Fibroblast of the aortic adventitia (primary cell): ENCODE data around the gene UBL7. TPM values are rescaled to one million over a fixed set of nuclear protein-coding genes. Genes with fewer than 3 reads are reported as not detected.

ENCODE experiments used
- DNase-seq: peaks from one replicate; pipeline ENCODE4 v3.0.0-alpha.2; 2010; ENCODE audit warnings: low read depth
- H3K4me3 ChIP-seq: 2 replicates; pipeline ENCODE4 v1.5.1; 2011; ENCODE audit warnings: low read depth, mild to moderate bottlenecking, control low read depth, low read length, moderate library complexity
- total RNA-seq: library from RNA; depleted of rRNA; stranded (reverse); fragments of >200 nt; gene quantifications from 2 replicates; pipeline ENCODE4 v1.2.3, GENCODE V29; 2012; ENCODE audit warnings: low replicate concordance
- TF ChIP-seq, protein P1 (sequence below): IDR thresholded peaks from 2 replicates; pipeline ENCODE4 v1.5.1; 2011; ENCODE audit warnings: mild to moderate bottlenecking, low read length, control low read depth, inconsistent platforms; ENCODE audit not compliant: insufficient read depth

UBL7 gene
- total RNA-seq, 1 donor, result 50.3 TPM

DNA sequence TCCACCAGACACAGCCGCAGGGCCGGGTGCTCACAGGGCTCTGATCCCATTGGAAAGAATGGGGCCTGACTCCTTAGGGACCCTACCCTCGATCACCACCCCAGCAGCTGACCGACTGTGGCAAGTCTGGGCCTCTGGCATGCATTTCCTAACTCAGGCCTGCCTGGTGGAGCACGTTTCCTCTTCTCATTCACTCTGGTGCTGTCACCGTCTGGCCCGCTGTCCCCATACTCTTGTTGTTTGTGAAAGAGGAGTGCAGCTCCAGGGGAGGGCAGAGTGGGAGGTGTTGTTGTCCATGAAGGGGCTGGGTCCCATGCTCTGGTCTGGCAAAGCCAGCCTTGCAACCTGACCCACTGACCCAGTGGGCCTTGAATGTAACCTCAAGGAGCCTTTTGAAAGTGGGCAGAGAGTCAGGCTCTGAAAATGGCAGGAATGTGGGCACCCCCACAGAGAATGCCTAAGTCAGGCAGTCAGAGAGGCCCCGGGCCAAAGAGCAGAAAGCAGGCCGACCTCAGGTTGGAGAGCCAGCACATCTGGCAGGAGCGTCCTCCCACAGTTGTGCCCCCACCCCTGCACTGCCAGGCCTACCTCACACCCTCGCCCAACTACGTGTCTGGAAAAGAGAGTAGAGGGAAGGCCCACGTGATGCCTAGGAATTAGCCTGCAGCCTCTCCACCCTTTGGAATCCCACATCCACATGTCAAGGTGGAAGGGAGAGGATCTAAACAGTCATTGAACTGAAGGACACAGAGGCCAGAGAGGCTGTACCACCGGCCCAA is 38.1 kb downstream of the UBL7 start:
- peak; percentile 68 for DNase-seq
- TF ChIP-seq, protein P1, sequence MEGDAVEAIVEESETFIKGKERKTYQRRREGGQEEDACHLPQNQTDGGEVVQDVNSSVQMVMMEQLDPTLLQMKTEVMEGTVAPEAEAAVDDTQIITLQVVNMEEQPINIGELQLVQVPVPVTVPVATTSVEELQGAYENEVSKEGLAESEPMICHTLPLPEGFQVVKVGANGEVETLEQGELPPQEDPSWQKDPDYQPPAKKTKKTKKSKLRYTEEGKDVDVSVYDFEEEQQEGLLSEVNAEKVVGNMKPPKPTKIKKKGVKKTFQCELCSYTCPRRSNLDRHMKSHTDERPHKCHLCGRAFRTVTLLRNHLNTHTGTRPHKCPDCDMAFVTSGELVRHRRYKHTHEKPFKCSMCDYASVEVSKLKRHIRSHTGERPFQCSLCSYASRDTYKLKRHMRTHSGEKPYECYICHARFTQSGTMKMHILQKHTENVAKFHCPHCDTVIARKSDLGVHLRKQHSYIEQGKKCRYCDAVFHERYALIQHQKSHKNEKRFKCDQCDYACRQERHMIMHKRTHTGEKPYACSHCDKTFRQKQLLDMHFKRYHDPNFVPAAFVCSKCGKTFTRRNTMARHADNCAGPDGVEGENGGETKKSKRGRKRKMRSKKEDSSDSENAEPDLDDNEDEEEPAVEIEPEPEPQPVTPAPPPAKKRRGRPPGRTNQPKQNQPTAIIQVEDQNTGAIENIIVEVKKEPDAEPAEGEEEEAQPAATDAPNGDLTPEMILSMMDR, result no peak
- H3K4me3 ChIP-seq, result no peak overlapping the region

DNA sequence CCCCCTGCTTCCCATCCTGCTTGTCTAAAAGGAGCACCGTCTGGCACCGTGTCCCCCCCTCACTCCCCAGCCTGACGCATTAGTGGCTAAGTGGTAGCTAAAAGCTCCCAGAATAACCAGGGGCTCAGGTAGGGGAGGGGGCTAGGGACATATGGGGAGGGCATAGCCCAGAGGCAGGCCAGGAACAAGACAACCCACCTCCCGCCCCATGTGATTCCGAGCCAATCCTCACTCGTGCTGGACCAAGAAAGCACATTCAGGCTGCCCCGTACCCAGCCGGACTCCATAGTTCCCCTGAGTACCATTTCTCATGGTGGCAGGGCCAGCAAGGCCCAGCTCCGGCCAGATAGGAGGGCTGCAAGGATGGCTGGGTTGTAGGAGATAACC is 38.7 kb downstream of the UBL7 start:
- no peak overlapping the region for H3K4me3 ChIP-seq
- TF ChIP-seq, protein P1, result no peak
- DNase-seq, result no peak

DNA sequence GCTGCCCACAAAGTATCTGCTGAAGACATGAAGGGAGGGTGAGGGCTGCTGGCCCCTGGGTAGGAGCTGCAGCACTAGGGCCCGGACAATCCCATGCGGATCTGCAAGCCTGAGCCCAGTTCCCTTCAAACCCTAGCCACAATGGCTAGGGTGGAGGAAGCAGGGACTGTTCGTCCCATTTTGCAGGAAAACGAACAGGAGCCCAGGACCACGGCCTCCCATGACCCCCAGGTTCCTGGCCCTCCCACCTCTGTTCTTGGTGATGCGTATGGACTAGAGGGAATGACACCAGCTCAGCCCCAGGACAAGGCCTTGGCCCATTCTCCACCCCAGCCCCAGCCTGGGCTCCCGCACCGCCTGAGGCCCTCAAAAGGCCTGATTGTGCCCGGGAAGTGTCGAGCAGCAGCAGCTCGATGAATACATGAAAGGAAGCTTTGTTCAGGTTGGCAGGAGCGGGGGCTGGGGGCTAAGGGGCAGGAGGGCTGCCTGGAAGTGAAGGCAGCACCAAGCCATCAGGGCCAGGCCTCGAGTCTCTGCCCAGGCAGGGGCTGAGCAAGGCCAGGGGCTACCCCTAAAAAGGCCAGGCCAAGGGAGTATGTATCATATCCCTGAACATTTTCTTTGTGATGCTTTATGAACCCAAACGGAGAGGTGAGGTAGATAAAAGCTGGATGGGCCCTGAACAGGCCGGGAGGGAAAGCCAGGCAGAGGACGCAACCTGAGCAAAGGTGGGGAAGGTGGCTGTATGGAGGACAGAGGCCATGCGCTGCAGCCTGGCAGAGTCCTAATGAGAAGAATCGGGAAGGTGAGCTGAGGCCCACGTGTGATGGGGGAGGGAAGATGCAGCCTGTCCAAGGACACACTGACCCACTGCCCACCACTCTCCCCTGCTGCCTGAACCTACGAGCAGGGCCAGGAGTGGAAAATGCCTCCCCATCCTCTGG is 39.4 kb downstream of the UBL7 start:
- TF ChIP-seq, protein P1, result no peak
- no peak overlapping the region for H3K4me3 ChIP-seq
- DNase-seq, result no peak

DNA sequence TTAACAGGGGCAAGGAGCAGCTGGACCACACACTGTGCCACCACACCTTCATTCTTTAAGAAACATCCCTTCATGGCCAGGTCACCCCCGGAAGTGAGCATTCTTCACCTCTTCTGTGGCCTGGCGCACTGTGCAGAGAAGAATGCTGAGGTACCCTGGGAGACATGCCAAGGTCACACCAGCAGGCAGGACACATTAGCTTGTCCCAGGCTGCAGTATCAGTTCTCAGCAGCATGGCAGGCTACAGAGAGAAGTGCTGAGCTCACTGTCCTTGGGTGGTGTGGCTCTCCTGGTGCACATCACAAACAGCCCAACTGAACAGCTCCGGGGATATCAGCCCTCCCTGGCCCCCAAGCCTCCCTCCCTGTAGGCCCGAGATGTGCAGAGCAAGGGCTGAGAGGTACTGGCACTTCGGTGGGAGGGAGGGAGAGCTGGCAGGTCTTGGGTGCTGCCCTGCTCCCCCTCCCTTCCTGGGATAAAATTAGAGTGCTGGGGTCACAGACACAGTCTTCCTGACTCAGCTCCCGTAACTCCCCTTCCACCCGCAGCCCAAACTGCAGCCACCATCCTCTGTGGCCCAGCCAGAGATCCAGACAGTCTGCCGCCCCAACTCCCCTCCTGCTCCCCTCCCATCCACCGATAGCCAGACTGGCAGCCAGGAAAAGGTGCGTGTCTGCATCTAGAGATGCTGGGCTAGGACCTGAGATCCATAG is 40.6 kb downstream of the UBL7 start:
- TF ChIP-seq, protein P1, result no peak
- DNase-seq, result no peak
- H3K4me3 ChIP-seq, result no peak overlapping the region

DNA sequence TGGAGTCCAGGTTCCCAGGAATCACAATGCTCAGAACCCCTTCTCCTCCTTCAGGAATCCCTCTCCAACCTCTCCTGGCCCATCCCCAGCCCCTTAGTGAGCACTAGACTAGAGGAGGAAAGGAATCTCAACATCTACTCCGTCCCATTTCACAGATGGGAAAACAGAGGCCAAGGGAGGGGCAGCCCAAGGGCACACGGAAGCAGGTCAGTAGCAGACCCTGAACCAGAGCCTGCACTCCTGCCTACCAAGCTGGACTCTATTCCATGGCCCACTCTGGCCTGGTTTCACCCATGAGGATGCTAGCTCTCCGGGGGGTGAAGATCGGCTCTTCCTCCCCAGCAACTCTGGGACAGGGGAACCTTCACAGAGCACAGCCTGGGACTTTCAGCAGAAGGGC is 41.5 kb downstream of the UBL7 start:
- no peak for DNase-seq
- H3K4me3 ChIP-seq, result no peak overlapping the region
- TF ChIP-seq, protein P1, result no peak

DNA sequence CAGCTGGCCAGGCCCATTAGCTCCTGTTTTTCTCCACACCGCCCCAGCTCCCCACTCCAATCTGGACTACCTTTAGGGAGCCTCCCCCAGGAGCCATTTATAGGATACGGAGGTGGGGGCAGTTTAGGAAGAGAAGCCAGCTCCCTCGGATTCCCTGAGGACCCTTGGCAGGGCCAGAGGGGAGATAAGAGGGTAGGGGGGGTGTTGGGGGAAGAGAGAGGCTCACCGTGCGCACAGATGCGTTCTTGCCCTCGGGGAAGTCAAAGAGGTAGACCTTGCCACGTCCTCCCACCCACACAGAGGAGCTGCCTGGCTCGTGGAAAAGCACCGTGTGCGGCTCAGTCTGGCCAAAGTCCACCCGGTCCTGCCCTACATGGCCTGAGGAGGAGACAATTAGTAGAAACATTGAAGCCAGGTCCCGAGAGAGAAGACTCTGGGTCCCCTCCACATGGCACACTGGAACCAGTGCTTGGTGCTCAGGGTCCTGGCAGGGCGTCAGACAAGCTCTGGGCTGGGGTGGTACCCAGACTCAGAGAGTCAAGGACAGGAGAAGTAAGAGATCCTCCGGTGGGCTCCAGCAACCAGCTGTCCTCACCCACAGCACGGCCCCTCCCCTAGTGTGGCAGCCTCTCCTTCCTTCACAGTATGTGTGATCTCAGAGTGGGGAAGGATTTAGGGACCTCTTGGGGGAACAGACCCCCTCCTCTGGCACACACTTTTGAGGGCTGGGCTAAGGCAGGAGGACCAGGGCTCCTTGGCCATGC is 42.2 kb downstream of the UBL7 start:
- no peak overlapping the region for H3K4me3 ChIP-seq
- TF ChIP-seq, protein P1, result no peak
- no peak for DNase-seq
